Peyer's patch (tissue), 4 donors: Measurements from ENCODE around the gene MOCS3. TPM values are rescaled to one million over a fixed set of nuclear protein-coding genes. Genes with fewer than 3 reads are reported as not detected.
A peak's percentile ranks its signal among the peaks of the same experiment; 100 is the strongest.

Source experiments
- DNase-seq, 3 donors: peaks; one replicate each; pipeline ENCODE4 v3.0.0-alpha.2; 2017 to 2019
- H3K27ac ChIP-seq, 4 donors: fragments of 200-600 bp; sonication (generic); one replicate each; pipeline ENCODE4 v1.5.1; 2016 to 2019
- H3K27me3 ChIP-seq, 2 donors: fragments of 200-600 bp; sonication (generic); one replicate each; pipeline ENCODE4 v1.5.1; 2019
- H3K36me3 ChIP-seq, 3 donors: fragments of 200-600 bp; sonication (generic); one replicate each; pipeline ENCODE4 v1.5.1; 2016 to 2019
- H3K4me1 ChIP-seq, 4 donors: fragments of 200-600 bp; sonication (generic); one replicate each; pipeline ENCODE4 v1.5.1; 2016 to 2019
- H3K4me3 ChIP-seq, 4 donors: fragments of 200-600 bp; sonication (generic); 1 replicate in 3 of 4; 2 replicates in 1 of 4; pipeline ENCODE4 v1.5.1; 2016 to 2019; ENCODE audit warnings: mild to moderate bottlenecking in 1 of 4
- H3K9me3 ChIP-seq, 4 donors: fragments of 200-600 bp; sonication (generic); one replicate each; pipeline ENCODE4 v1.5.1; 2016 to 2019; ENCODE audit warnings: mild to moderate bottlenecking in 1 of 4
- POLR2A ChIP-seq, 2 donors: fragments of 450-650 bp; IDR thresholded peaks; one replicate each; pipeline ENCODE4 v1.5.1; 2017; ENCODE audit warnings: antibody characterized with exemption in 2 of 2, mild to moderate bottlenecking in 2 of 2, moderate library complexity in 2 of 2
- total RNA-seq, 4 donors: library from RNA; depleted of rRNA; stranded (reverse); fragments of >200 nt; gene quantifications; one replicate each; pipeline ENCODE4 v1.1.0, GENCODE V29; 2016
- TF ChIP-seq, protein P1 (sequence below), 6 experiments: fragments of 450-650 bp in 4 of 6; fragments of 200-600 bp in 2 of 6; sonication (generic) in 1 of 6; IDR thresholded peaks; one replicate each; pipeline ENCODE4 v1.5.1; 2017 to 2019; ENCODE audit warnings: antibody characterized with exemption in 6 of 6, mild to moderate bottlenecking in 3 of 6, moderate library complexity in 1 of 6

MOCS3 gene, protein sequence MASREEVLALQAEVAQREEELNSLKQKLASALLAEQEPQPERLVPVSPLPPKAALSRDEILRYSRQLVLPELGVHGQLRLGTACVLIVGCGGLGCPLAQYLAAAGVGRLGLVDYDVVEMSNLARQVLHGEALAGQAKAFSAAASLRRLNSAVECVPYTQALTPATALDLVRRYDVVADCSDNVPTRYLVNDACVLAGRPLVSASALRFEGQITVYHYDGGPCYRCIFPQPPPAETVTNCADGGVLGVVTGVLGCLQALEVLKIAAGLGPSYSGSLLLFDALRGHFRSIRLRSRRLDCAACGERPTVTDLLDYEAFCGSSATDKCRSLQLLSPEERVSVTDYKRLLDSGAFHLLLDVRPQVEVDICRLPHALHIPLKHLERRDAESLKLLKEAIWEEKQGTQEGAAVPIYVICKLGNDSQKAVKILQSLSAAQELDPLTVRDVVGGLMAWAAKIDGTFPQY
- total RNA-seq: 1 to 10 TPM; 3.3 to 4.6 (median 3.7) TPM

GRCh38 chr20:50958615-50959542 is at the start of gene MOCS3:
TSS of gene MOCS3 (plus strand) at chr20:50958818. CDS start at chr20:50958843, 25 bp downstream.
- H3K4me1 ChIP-seq: peaks cover 0 to 36% (median 15%) of the 10 kb centered on the region in 4 donors
- H3K27ac ChIP-seq: peak within 1 kb of the TSS; percentile 77 to 92 (median 84)
- peaks cover 0 to 12% (median 0%) of the 10 kb centered on the region in 3 donors for H3K36me3 ChIP-seq

DNA sequence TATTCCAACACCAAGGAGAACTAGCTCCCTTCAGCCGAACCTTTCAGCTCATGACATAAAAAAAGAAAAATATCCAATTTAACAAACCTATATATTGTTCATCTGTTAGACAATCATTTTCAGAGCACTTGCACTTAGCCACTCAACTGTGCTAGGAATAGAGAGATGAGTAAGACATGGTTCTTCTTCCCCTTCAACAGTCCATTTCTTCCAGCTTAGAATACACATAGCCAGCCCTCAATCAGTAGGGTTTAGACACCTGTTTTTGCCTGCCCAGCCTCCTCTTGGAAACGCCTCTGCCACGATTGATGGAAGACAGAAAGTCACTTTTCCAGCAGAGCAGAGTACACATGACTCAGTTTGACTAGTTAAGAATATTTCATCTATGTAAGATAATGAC is 49.2 kb upstream of the MOCS3 start:
- no peaks in the 10 kb centered on the region for H3K9me3 ChIP-seq
- no peak for TF ChIP-seq POLR2A (IDR thresholded peaks at IDR 0.05)
- TF ChIP-seq, protein P1, sequence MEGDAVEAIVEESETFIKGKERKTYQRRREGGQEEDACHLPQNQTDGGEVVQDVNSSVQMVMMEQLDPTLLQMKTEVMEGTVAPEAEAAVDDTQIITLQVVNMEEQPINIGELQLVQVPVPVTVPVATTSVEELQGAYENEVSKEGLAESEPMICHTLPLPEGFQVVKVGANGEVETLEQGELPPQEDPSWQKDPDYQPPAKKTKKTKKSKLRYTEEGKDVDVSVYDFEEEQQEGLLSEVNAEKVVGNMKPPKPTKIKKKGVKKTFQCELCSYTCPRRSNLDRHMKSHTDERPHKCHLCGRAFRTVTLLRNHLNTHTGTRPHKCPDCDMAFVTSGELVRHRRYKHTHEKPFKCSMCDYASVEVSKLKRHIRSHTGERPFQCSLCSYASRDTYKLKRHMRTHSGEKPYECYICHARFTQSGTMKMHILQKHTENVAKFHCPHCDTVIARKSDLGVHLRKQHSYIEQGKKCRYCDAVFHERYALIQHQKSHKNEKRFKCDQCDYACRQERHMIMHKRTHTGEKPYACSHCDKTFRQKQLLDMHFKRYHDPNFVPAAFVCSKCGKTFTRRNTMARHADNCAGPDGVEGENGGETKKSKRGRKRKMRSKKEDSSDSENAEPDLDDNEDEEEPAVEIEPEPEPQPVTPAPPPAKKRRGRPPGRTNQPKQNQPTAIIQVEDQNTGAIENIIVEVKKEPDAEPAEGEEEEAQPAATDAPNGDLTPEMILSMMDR (IDR thresholded peaks at IDR 0.05): no peak
- H3K27ac ChIP-seq: no peak overlapping the region
- H3K36me3 ChIP-seq: peaks cover 0 to 8% (median 0%) of the 10 kb centered on the region in 3 donors
- no peaks in the 10 kb centered on the region for H3K27me3 ChIP-seq
- H3K4me3 ChIP-seq: no peak overlapping the region
- H3K4me1 ChIP-seq: peaks cover 0 to 11% (median 5%) of the 10 kb centered on the region in 4 donors
- no peak for DNase-seq

More at GRCh38 chr20:50958615-50959542, at the start of gene MOCS3:
- peak within 1 kb of the TSS; percentile 80 to 98 (median 94) for H3K4me3 ChIP-seq
- TF ChIP-seq, protein P1 (IDR thresholded peaks at IDR 0.05): no peak
- no peak for TF ChIP-seq POLR2A (IDR thresholded peaks at IDR 0.05)
- DNase-seq: peak; percentile 75 to 91 (median 82)
- H3K9me3 ChIP-seq: no peaks in the 10 kb centered on the region
- no peaks in the 10 kb centered on the region for H3K27me3 ChIP-seq

- no peak for TF ChIP-seq POLR2A (IDR thresholded peaks at IDR 0.05)
- TF ChIP-seq, protein P1 (IDR thresholded peaks at IDR 0.05): no peak
- no peak overlapping the region for H3K27ac ChIP-seq
- no peak overlapping the region for H3K4me3 ChIP-seq
- H3K36me3 ChIP-seq: peaks cover 0 to 9% (median 0%) of the 10 kb centered on the region in 3 donors
- H3K9me3 ChIP-seq: no peaks in the 10 kb centered on the region
- DNase-seq: no peak
- peaks cover 0 to 24% (median 3%) of the 10 kb centered on the region in 4 donors for H3K4me1 ChIP-seq
- no peaks in the 10 kb centered on the region for H3K27me3 ChIP-seq
These were observed 47.6 kb upstream of the MOCS3 start for GRCh38 chr20:50911030-50911429.

DNA sequence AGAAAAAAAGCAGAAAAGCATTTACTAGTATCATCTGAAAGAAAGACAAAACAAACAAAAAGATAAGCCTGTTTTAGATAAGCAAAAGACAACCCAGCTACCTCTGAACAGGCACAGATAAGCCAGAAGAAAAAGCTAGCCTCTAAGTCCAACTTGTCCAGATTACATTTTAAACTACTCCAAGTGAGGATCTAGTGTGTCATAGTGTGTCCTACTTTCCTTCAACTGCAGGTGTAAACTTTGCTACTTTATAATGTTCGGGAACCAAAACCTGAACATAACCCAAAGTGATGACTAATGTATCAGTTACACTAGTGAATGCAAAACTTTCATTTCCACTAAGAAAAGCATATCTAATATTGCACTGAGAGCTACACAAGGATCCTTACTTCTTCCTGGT is 46.9 kb upstream of the MOCS3 start:
- H3K27me3 ChIP-seq: no peaks in the 10 kb centered on the region
- peaks cover 0 to 9% (median 0%) of the 10 kb centered on the region in 3 donors for H3K36me3 ChIP-seq
- no peaks in the 10 kb centered on the region for H3K9me3 ChIP-seq
- DNase-seq: no peak
- TF ChIP-seq, protein P1 (IDR thresholded peaks at IDR 0.05): no peak
- no peak for TF ChIP-seq POLR2A (IDR thresholded peaks at IDR 0.05)
- H3K27ac ChIP-seq: no peak overlapping the region
- H3K4me3 ChIP-seq: no peak overlapping the region
- peaks cover 0 to 31% (median 5%) of the 10 kb centered on the region in 4 donors for H3K4me1 ChIP-seq

DNA sequence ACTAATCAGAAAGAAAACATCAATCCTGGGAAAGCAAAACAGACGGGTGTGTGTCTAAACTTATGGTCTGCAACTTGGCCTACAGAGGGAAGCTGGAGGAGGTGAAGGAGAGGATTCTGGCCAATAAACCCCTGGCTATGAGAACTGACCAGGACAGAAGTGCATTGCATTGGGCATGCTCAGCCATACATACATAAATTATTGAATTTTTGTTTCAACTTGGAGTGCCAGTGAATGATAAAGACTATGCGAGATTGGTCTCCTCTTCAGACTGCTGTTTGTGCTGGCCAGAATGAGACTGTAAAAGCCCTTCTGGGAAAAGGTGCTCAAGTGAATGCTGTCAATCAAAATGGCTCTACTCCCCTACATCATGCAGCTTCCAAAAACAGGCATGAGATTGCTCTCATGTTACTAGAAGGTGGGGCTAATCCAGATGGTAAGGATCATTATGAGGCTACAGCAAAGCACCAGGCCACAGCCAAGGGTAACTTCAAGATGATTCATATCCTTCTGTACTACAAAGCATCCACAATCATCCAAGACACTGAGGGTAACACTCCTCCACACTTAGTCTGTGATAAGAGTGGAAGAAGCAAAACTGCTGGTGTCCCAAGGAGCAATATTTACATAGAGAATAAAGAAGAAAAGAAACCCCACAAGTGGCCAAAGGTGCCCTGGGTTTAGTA is 44.8 kb upstream of the MOCS3 start:
- Histone ChIP-seq H3K36me3 (peaks cover 0 to 9% (median 0%) of the 10 kb centered on the region in 3 donors), H3K4me3 (no peak overlapping the region), H3K27ac (peak overlapping the region in 1 of 4 donors; percentile 23), H3K9me3 (no peaks in the 10 kb centered on the region), H3K4me1 (peaks cover 0 to 38% (median 9%) of the 10 kb centered on the region in 4 donors), H3K27me3 (no peaks in the 10 kb centered on the region)
- TF ChIP-seq, protein P1 (IDR thresholded peaks at IDR 0.05): no peak
- no peak for TF ChIP-seq POLR2A (IDR thresholded peaks at IDR 0.05)
- no peak for DNase-seq
